Retinal pigment epithelial cell (primary cell): Measurements from ENCODE around the gene SNRPD3.
"Not testable (repeated sequence)": the region's sequence is repeated elsewhere in the genome, so short reads cannot be mapped to it uniquely, and the experiment has no call there.

Experiments used
- DNase-seq: peaks from one replicate; pipeline ENCODE4 v3.0.0-alpha.2; 2010; ENCODE audit warnings: low read depth
- H3K4me3 ChIP-seq: 2 replicates; pipeline ENCODE4 v1.5.1; 2011; ENCODE audit warnings: mild to moderate bottlenecking, low read length, control low read depth, moderate library complexity
- CTCF ChIP-seq: conservative IDR thresholded peaks from 2 replicates; pipeline ENCODE4 v1.5.1; 2011; ENCODE audit warnings: low read depth, low read length, control low read depth, inconsistent platforms

SNRPD3 gene

GRCh38 chr22:24550028-24550901, 5.5 kb upstream of the SNRPD3 start:
- TF ChIP-seq CTCF, result no peak
- DNase-seq, result no peak
- no peak overlapping the region for H3K4me3 ChIP-seq

GRCh38 chr22:24550902-24551435, 4.8 kb upstream of the SNRPD3 start:
- no peak overlapping the region for H3K4me3 ChIP-seq
- no peak for DNase-seq
- no peak for TF ChIP-seq CTCF

- DNase-seq, H3K4me3 ChIP-seq: not testable (repeated sequence)
Measured at GRCh38 chr22:24552503-24553286, 3.1 kb upstream of the SNRPD3 start.

- DNase-seq, result no peak
- no peak for TF ChIP-seq CTCF
- H3K4me3 ChIP-seq, result peak overlapping the region; percentile 90
Measured at GRCh38 chr22:24553597-24554312, 2.0 kb upstream of the SNRPD3 start.

- no peak for TF ChIP-seq CTCF
- no peak for DNase-seq
- peak within 1 kb of the TSS; percentile 100 for H3K4me3 ChIP-seq
Measured at GRCh38 chr22:24554313-24555164, 1.3 kb upstream of the SNRPD3 start, which contains the start of gene GUCD1. TSS of gene GUCD1 (minus strand) at chr22:24555138. CDS start at chr22:24554991, 147 bp downstream.

- TF ChIP-seq CTCF, result no peak
- no peak overlapping the region for H3K4me3 ChIP-seq
- no peak for DNase-seq
Measured at GRCh38 chr22:24559471-24559870, 3.7 kb downstream of the SNRPD3 start.
